ENCODE measurements around the gene TBC1D1.
A peak's percentile ranks its signal among the peaks of the same experiment; 100 is the strongest.

TBC1D1 gene

DNA sequence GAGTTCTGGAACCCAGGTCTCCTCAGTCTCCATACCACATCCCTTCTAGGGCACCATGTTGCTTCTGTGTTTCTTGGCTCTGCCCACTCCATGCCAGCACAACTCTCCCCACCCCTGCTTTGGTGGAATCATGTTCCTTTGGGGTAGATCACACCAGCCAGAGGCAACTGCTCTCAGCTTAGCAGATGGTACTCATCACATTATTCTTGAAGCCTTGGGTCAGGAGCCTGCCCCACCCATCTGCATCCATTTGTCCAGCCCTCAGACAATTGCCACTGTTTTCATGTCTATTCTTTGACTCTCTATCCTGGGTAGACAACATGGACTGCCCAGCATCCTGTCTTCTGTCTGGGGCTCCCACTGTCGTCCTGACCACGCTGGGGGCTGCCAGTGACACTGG, 216.9 kb downstream of the TBC1D1 start:
- DNase-seq = no peak

DNA sequence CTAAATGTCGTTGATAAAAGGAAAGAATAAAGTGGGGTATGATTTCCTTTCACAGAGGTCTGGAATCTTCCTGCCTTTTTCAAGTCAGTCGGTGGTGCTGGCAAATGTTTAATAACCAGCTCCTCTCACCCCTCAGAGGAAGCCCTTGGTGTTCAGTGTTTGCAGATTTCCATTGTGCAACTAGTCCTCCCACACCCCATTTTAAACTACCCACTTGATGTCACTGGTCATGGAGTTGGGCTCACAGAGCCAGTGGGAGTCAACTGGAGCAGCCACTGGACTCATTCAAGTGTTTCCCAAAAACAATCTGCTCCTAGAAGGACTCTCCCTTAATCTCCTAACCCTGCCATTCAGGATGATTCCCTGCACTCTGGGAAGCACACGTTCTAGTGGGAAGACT, 218.5 kb downstream of the TBC1D1 start:
- no peak for DNase-seq

DNA sequence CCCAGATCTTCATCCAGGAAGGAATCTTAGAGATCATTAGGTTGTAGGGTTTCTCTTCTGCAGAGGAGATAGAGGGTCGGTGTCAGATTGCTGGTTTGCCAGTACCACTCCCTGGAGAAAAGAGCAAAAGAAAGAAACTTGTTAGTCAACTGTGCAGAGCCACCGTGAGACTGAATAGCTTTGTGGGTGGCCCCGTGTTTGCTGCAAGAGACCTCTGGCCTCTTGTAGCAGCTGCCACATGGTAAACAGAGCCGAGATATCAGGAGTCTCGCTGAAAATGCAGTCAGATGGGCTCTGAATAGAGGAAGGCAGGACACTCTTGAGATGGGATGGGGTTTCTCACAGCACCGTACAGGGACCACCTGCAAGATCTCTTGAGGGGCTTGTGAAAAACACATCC, 219.0 kb downstream of the TBC1D1 start:
- DNase-seq = no peak

DNA sequence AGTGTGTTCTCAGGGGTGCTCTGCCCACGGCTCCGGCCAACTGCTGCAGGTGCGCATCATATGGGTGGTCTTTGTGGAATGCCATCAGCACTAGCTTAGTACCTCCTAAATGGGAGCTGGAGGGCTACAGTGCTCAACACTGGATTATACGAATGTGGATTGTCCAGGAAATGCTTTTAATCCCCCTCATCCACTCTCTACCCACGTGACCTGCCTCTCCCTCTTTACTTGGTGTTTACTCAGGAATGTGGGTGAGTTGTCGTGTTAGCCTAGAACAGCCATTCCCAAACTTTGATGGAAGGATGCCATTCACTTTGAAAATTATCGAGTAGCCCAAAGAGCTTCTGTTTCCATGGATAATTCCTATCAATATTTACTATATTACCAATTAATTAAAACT, 220.1 kb downstream of the TBC1D1 start:
- DNase-seq = no peak

DNA sequence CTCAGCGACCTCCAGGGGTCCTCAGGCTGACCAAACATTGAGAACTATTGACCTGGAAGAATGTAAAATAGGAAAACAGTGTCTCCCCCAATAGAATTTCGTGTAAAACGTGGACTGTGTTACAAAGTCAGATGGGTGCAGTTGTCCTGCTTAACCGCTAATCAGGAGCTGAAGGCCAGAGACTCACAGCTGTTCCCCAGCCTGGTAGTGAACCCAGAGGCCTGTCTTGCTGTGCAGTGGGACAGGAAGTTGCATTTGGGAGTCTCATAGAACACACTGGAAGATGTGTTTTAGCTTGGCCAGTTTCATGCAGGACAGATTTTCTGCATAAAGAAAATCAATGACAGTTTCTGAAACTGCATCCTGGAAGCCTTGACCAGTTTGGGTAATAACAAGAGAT, 220.8 kb downstream of the TBC1D1 start:
- no peak for DNase-seq

DNA sequence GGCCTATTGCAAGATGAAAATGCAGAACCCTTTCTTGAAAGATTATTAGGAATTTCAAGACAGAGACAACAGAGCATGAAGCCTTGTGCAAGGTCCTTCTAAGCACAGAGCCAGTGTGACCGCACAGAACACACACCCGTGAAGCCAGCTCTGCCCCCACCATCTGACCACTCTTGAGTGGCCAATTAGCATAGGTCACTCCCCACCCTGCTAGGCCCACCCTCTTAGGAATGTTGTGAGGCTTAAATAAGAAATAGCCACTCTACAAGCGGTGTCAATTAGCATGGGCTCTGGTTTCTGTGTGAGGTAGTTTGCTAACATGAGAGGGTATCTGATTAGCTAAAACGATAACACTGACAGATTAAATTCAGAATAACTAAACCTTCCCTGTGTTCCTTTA, 222.2 kb downstream of the TBC1D1 start:
- DNase-seq = no peak

DNA sequence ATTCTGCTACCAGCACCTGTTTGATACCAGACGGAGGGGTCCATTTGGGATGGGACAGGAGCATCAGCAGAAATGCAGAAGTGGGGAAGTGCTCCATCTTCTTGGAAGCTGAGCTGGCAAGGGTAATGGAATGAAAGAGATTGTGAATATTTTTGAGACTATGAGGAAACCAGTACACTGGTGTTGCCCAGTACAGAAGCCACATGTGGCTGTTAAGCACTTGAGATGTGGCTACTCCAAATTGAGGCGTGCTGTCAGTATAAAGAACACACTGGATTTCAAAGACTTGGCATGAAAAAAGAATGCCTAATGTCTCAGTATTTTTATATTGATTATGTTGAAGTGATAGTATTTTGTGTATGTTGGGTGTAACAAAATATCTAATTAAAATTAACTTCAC, 222.7 kb downstream of the TBC1D1 start:
- DNase-seq = no peak

DNA sequence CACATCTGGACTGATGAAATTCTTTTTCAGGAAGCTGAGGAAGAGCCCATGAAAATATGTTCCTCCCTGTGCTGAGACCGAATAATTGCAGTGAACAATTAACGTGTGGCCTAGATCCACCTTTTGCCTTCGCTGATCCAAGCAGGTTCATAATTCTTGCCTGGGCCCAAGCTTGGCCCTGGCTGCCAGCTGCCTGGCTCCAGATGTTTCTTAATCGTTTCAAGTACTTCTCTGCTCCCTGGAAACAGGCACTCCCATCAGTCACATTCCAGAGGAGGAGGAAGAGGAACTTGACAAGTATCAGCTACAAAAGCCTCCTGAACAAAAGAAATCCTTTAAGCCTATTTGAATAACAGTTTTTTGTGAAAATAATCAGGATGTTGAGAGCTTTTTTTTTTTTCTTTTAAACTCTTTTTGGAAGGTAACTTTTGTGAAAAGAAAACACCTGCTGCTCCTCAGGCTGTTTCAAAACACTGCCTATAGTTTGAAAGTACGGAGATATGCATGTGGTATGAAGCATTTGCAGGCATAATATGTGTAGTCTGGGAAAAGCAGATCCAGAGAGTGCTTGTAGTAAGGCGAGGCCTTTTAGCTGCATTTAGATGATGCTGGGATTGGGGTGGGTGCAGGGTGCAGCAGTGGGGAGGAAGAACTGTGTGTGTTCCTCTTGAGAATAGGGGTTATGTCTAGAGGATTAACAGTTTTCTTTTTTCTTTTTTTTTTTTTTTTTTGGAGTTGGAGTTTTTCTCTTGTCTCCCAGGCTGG, 223.7 kb downstream of the TBC1D1 start:
- no peak for DNase-seq

DNA sequence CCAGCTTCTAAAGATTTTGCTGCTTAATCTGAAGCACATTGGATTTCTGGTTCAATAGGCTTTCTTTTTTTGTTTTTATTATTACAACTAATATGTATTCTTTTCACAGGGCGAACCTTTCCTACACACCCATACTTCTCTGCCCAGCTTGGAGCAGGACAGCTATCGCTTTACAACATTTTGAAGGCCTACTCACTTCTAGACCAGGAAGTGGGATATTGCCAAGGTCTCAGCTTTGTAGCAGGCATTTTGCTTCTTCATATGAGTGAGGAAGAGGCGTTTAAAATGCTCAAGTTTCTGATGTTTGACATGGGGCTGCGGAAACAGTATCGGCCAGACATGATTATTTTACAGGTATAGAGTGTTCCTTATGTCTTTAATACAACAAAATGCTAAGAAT, 224.7 kb downstream of the TBC1D1 start:
- no peak for DNase-seq

DNA sequence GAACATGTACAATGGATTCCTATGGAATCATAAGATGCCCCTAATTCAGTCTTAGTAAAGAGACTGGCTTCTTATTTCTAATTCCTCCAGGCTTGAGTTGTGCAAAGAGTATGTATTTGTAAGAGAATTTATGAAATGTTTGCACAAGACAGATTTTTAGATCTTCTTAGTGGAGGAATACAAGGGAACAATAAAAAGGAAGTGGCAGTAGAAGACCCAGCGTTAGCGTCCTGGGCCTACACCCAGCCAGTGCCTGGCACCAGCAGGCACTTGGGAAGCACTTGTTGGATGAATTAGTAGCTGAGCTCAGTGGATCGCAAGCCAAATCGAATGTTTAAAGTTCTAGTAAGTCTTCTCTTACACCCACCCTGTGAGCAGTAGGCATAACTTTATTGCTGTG, 226.7 kb downstream of the TBC1D1 start:
- DNase-seq = no peak

DNA sequence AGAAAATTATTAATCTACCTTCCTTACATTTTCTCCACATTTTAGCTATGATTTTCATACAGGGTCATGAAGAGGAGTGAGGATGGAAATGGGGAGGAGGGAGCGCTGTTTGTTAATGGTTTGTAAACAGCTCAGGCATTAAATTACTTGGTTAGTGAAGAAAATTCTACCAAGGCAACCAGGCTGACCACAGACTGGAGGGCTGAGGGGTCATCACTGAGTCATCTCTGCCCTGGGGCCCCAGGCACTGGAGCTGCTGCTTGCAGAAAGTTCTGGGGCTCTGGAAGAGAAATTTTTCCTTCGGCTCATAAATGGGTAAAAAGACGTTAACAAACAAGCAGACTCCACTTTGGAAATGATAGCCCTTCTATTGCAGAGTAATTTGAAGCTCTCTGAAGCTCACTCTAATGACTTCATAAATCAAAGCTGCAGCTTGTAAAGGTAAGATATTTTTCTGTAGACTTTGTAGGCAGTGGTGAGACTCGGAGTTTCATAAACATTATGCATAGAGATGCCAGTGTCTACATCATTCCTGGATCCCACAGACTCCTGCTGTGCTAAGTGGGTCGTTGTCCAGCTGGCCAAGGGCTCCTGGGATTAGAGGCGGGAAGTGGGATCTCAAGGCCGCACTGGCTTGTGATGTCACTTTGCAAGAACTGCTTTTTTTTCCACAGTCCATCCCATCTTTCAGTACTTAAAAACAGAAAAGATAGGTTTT, 228.9 kb downstream of the TBC1D1 start:
- DNase-seq = no peak

DNA sequence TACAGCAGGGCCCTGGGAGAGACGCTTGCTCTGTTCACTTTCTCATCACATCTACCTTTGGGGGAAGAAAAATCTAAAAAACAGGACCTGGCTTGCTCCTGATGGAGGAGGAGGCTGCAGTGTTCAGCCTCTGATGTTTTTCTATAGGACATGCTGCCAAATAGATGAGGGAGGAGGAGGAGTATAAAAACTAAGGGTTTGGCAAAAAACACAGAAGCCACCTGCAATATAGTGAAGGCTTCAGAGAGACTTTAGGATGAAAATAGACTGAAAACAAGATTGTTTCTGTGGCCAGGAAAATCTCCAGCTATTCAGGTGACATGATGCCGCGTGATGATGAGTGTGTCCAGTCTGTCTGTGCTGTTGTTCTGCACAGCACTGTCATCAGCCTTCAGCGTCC, 229.9 kb downstream of the TBC1D1 start:
- no peak for DNase-seq

DNA sequence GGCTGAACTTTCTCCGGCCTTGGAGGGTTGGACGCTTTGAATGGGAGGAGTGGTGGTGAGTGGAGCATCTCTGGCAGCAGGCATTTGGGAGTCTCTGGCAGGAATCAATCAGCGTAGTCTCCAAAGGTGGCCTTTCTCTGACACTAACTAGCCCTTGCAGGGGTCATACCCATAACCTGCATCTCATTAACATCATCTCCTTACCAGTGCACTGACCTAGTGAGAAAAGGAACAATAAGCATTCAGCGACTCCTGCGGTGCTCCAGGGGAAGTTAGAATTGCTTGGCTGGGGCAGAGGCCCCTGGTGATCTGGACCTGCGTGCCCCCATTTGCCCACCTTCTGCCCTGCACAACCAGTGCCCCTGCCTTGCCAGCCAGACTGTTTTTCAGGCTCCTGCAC, 231.2 kb downstream of the TBC1D1 start:
- no peak for DNase-seq

DNA sequence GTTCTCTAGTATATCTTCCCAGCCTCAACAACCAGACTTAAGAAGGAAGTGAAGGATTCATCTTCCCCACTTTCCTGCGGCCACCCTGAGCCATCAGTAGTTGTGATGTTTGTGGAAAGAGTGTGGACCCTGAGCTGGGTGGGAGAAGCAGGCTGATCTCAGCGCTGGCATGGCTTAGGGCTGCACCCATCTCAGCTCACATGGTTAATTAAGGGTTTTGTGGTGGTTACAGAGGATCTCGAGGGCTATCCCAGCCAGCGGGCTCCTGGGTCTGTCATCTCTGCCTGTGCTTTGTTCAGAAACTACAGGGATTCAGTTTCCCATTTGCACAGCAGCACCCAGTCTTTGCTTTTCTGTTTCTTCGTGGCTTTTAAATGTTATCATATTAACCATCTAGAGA, 232.7 kb downstream of the TBC1D1 start:
- DNase-seq = no peak

DNA sequence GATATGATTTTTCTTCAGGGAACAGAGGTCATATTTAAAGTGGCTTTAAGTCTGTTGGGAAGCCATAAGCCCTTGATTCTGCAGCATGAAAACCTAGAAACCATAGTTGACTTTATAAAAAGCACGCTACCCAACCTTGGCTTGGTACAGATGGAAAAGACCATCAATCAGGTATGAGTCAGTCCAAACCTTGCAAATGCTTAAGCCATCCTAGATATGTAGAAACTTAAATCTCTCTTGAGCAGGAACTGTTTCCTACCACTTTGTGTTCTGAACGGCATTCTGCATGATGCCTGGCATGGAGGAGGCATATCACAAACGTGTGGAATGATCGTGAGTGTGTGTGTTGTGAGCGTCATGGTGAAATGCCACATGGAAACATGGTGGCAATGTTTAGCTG, 234.1 kb downstream of the TBC1D1 start:
- DNase-seq = no peak

DNA sequence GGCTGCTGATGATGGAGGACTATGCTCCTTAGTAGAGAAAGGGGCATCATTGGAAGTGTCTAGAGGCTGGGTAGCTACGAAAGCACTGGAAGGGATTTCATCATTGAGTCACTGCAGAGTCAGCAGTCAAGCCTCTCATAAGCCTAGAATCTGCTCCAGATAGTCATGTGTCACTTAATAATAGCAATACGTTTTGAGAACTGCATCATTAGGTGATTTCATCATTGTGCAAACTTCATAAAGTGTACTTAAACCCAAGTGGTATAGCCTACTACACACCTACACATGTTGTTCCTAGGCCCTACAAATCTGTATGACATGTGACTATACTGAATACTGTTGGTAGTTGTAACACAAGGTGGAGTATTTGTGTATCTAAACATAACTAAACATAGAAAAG, 234.9 kb downstream of the TBC1D1 start:
- DNase-seq = no peak

DNA sequence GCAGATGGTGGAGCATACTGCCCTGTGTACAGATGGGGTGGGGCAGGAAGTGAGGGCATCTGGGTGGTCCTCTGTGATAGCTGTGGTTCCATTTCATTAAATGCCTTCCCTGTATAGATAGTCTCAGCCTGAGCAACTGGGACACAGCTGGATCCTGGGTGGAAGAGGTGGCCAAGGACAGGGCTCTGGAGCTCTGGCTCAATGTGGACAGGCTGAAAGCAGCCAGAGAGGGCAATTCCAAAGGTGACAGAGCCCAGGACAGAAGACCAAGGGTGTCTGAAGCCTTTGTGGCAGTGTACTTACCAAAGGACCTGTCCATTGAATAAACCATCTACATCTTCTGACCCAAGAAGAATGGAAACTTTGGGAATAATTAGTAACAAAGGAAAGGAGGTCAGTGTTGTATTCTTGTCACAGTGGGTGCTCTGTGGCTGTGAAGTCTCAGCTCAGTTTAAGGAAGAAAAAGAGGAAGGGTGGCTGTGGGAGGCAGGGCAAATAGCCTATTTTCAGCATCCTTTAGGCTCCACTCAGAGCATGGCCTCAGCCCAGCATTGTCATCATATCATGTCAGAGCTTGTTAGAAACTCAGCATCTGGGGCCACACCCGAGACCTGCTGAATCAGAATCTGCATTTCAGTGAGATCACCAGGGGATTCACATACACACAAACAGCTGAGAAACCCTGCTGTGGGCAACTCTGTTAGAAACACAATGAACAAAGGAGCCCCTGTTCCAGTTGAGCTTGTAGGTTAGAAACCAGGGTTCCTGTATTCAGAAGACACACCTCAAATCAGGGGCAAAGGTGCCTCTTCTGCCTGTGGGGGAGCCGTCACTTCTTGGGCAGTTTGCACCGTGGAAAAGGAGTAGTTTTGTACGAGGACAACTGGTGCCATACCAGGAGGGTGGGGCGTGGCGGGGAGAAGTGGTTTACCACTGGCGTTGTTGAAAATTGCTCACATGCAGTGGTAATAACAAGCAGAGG, 237.9 kb downstream of the TBC1D1 start:
- DNase-seq = peak in 1 of 2 donors; percentile 6

DNA sequence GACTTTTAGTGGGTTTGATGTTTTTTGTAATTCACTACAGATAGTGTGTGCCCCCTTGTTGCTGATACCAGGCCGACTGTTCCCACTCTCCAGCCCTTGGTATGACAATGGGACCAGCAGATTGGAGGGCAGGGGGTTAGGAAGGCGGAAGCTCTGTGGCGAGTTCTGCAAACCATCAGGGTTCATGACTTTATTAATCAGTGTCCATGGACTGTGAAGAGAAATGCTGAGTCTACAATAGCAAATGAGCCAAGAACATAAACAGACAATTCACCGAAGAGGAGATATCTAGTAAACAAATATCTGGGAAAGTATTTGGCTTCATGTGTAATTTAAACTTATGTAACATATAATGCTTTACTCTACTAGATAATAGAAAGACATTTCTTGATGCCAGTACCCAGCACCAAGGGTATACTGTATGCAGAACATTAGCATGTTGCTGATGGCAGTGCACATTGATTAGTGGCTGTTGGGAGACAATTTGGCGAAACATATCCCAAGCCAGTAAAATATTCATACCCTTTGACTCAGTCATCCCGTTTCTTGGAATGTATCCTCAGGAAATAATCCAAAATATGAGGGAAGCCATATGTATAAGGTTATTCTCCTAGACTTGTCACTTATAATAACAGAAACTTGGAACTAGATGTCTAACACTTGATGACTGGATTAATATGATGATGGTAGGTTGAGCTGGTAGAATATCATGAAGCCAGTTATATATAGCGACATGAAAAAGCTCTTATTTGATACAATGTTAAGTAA, 238.8 kb downstream of the TBC1D1 start:
- no peak for DNase-seq

DNA sequence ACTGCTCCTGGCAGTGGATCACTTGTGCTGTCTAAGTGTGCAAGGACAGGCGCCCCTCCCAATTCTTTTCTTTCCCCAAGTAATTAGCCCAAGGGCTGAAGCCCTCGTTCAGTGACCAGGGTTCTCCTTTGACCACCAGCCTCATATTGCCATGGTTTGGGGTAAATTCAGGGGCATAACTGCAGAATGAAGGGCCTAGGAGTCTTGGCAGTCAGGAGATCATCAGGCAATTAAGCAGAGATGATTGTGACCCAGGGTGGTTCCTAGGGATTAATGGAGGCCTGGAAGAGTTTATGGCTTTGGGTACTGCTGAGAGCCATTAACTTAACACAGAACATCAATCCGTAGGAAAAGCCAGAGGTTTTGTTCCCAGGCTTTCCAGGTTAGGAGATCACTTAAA, 240.0 kb downstream of the TBC1D1 start:
- no peak for DNase-seq

DNA sequence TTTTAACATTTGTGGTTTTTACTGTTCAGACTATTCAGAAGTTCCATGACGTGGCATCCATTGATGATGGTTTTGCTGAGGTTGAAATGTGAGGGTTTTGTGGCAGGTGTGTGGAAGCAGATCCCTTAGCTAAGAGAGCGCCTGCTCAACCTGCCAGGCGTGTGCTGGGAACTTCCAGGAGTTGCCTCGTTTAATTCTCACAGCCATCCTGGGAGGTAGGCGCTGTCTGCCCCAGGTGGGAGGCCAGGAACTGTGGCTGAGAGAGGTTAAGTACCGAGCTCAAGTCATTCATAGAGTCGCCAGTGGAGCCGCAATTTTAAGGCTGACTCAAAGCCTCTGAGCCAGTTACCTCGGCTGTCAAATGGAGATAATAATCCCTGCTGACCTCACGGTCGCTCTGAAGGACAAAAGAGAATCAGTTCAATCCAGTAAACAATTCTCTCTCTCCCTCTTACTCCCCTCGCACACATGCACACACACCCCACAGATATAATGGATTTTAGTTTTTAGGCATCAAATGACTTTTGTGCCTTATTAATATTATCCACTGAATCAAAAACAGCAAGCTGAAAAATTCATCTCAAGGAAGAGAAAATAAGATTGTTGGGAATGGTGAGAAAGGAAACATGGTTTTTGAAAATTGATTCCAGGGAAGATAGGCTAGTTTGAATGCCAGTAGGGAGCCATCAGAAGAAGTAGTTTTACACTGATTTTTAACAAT, 240.6 kb downstream of the TBC1D1 start:
- no peak for DNase-seq

DNA sequence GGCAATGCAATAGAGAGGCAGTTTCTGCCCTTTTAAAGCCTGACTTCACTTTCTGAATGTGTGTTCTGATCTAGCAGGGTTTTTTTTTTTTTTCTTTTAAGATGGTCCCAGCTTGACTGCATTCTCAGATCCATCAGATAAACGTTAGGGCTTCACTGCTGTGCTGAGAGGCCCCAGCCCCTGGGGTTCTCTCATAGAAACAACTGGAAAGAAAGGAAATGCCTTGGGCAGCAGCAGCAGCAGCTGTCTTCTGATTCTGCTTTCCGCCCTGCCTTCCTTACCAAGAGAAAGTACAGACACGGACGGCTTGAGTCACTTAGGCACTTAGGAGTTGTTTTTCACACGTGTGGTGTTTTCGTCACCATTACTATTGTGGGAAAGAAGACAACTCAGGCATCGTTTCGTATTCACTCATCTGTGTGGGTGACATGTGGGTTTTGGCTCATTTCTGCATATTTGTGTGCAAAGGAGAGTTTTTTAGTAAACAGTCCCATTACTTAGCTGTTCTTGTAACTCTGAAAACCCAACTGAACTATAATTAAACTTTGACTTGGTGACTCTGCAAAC, 241.3 kb downstream of the TBC1D1 start:
- peak in 1 of 2 donors; percentile 85 for DNase-seq
